Naive thymus-derived CD4-positive, alpha-beta T cell (primary cell): Measurements from ENCODE around the gene PCCA. TPM values are rescaled to one million over a fixed set of nuclear protein-coding genes. Genes with fewer than 3 reads are reported as not detected.

Experiments used
- ATAC-seq: fragments of 150-1000 bp; cut with Tn5 transposase; 2 replicates; pipeline ENCODE4 v1.10.0; 2021; ENCODE audit warnings: mild to moderate bottlenecking, moderate library complexity
- CTCF ChIA-PET: fragments of 350-600 bp; sonication (Branson Sonifier 250); formaldehyde crosslinking; loops from one replicate; lab custom pipeline; 2021; ENCODE audit warnings: antibody characterized with exemption; lab: Charles Lee
- POLR2A ChIA-PET: fragments of 350-600 bp; sonication (Branson Sonifier 250); formaldehyde crosslinking; loops from one replicate; lab custom pipeline; 2021; ENCODE audit warnings: antibody characterized with exemption, inconsistent platforms; lab: Charles Lee
- DNase-seq, 9 donors: peaks; one replicate each; pipeline versions ENCODE4 v3.0.0 to v3.0.0-alpha.2; 2020 to 2022; ENCODE audit warnings: mixed read lengths in 1 of 9
- H3K27ac ChIP-seq: one replicate; pipeline ENCODE4 v1.7.0; 2013; ENCODE audit warnings: mild to moderate bottlenecking, low read depth, low read length, moderate library complexity
- H3K27me3 ChIP-seq, 2 donors: one replicate each; pipeline ENCODE4 v1.7.0; 2013; ENCODE audit warnings: low read length in 2 of 2, mild to moderate bottlenecking in 2 of 2, moderate library complexity in 2 of 2; ENCODE audit not compliant: control insufficient read depth in 2 of 2, insufficient read depth in 2 of 2
- H3K36me3 ChIP-seq, 3 experiments: 1 replicate in 2 of 3; 2 replicates in 1 of 3; pipeline ENCODE4 v1.7.0; 2013; ENCODE audit warnings: low read length in 3 of 3, mild to moderate bottlenecking in 3 of 3, moderate library complexity in 1 of 3; ENCODE audit not compliant: insufficient read depth in 3 of 3, control insufficient read depth in 2 of 3
- H3K4me1 ChIP-seq, 2 donors: one replicate each; pipeline ENCODE4 v1.7.0; 2013; ENCODE audit warnings: low read length in 2 of 2, mild to moderate bottlenecking in 2 of 2, moderate library complexity in 1 of 2; ENCODE audit not compliant: control insufficient read depth in 2 of 2, insufficient read depth in 2 of 2
- H3K4me3 ChIP-seq: 2 replicates; pipeline ENCODE4 v1.7.0; 2013; ENCODE audit warnings: mild to moderate bottlenecking, low read length
- H3K9me3 ChIP-seq, 3 experiments: 1 replicate in 2 of 3; 2 replicates in 1 of 3; pipeline ENCODE4 v1.7.0; 2013; ENCODE audit warnings: low read length in 3 of 3; ENCODE audit not compliant: control insufficient read depth in 2 of 3
- H3K27ac Mint-ChIP-seq, 9 donors: one replicate each; pipeline ENCODE4 v1.8.0; 2020 to 2022; ENCODE audit warnings: mixed read lengths in 9 of 9, mild to moderate bottlenecking in 8 of 9, moderate library complexity in 5 of 9, inconsistent platforms in 2 of 9
- H3K27me3 Mint-ChIP-seq, 5 donors: one replicate each; pipeline ENCODE4 v1.8.0; 2021 to 2022; ENCODE audit warnings: mixed read lengths in 5 of 5, mild to moderate bottlenecking in 1 of 5
- H3K36me3 Mint-ChIP-seq, 5 donors: one replicate each; pipeline ENCODE4 v1.8.0; 2020 to 2022; ENCODE audit warnings: mixed read lengths in 5 of 5, mild to moderate bottlenecking in 3 of 5, inconsistent platforms in 1 of 5
- H3K4me1 Mint-ChIP-seq, 7 donors: one replicate each; pipeline ENCODE4 v1.8.0; 2020 to 2022; ENCODE audit warnings: mixed read lengths in 7 of 7, mild to moderate bottlenecking in 3 of 7, inconsistent platforms in 1 of 7
- H3K4me3 Mint-ChIP-seq, 10 donors: one replicate each; pipeline ENCODE4 v1.8.0; 2020 to 2022; ENCODE audit warnings: mild to moderate bottlenecking in 10 of 10, mixed read lengths in 10 of 10, moderate library complexity in 6 of 10, inconsistent platforms in 2 of 10
- H3K9me3 Mint-ChIP-seq, 11 donors: one replicate each; pipeline ENCODE4 v1.8.0; 2020 to 2022; ENCODE audit warnings: mixed read lengths in 11 of 11, mild to moderate bottlenecking in 4 of 11, inconsistent platforms in 1 of 11, moderate library complexity in 1 of 11
- intact Hi-C, 2 donors: fragments of 100-400 bp; cut with micrococcal nuclease; formaldehyde crosslinking; loops; one replicate each; pipeline ENCODE4 v1.15.1; 2023
- polyA plus RNA-seq, 2 donors: library from polyadenylated mRNA; unstranded; fragments of 300-500 nt; fragmentation: Illumina TruSeq; gene quantifications; one replicate each; pipeline ENCODE4 v1.2.3, GENCODE V29; 2021
- total RNA-seq, 6 experiments: library from RNA in 5 of 6; stranded (reverse) in 5 of 6; gene quantifications; 1 replicate in 5 of 6; 2 replicates in 1 of 6; pipeline ENCODE4 v1.2.3 and lab custom pipeline; 2021 to 2026

PCCA gene
- total and polyA plus RNA-seq, 7 experiments from 2014 or later = 7.3 to 14.6 (median 11.3) TPM

DNA sequence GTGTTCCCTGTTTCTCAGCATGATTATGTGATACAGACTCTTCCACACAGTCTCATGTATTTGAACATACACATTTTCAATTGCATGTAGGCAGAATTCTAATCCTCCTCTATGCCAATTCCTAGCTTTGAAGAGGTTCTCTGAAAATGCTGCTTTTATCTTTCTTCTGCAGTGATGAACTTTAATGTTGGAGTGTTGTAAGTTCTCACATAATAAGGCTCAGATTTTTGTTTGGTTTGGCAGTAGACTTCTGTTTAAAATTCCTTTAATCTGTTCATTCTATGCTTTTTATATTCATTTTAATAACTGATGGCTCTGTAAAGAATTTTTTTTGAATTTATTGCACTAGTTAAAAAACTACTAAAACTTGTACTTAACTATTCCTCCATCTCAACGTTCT, 273.9 kb downstream of the PCCA start:
- H3K4me1 Mint-ChIP-seq = peaks cover 0 to 3% (median 0%) of the 10 kb centered on the region in 7 donors
- H3K27ac Mint-ChIP-seq = no peak overlapping the region
- ATAC-seq (no peak), DNase-seq (no peak)
- no peaks in the 10 kb centered on the region for H3K9me3 Mint-ChIP-seq
- no peaks in the 10 kb centered on the region for H3K9me3 ChIP-seq
- H3K27ac ChIP-seq = no peak overlapping the region
- H3K36me3 Mint-ChIP-seq = peaks cover 0 to 7% (median 5%) of the 10 kb centered on the region in 5 donors
- no peak overlapping the region for H3K4me3 Mint-ChIP-seq
- POLR2A ChIA-PET = no interaction called here
- no peaks in the 10 kb centered on the region for H3K27me3 ChIP-seq
- no peaks in the 10 kb centered on the region for H3K27me3 Mint-ChIP-seq
- no peak overlapping the region for H3K4me3 ChIP-seq
- no peaks in the 10 kb centered on the region for H3K36me3 ChIP-seq
- intact Hi-C loops = no loop called here
- H3K4me1 ChIP-seq = no peaks in the 10 kb centered on the region
- CTCF ChIA-PET = no interaction called here

DNA sequence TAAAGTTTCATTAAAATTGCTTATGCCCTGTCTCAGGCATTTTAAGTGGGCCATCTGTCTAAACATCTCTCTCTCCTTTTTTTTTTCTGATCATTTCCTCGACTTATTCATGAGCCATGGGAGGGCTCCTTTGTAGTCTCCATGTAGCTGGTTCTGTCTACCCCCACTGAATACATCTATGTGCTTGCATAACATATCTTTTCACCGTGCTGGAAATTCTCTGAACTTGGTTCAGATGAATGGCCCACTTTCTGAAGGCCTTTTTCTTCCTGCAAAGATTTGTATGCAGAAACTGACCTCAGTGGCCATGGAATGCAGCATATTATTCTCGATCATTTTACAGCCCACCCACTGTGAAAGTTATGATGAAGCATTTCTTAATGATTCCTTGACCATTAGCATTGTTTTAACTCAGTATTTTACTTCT, 274.4 kb downstream of the PCCA start:
- Histone ChIP-seq H3K4me1 (no peaks in the 10 kb centered on the region), H3K27ac (no peak overlapping the region), H3K9me3 (no peaks in the 10 kb centered on the region), H3K36me3 (no peaks in the 10 kb centered on the region), H3K27me3 (no peaks in the 10 kb centered on the region), H3K4me3 (no peak overlapping the region)
- CTCF ChIA-PET = no interaction called here
- Mint-ChIP-seq H3K27me3 (no peaks in the 10 kb centered on the region), H3K36me3 (peaks cover 0 to 6% (median 2%) of the 10 kb centered on the region in 5 donors), H3K9me3 (no peaks in the 10 kb centered on the region), H3K4me3 (no peak overlapping the region), H3K4me1 (peaks cover 0 to 3% (median 0%) of the 10 kb centered on the region in 7 donors), H3K27ac (no peak overlapping the region)
- no peak for DNase-seq
- POLR2A ChIA-PET = no interaction called here
- ATAC-seq = no peak
- intact Hi-C loops = no loop called here

DNA sequence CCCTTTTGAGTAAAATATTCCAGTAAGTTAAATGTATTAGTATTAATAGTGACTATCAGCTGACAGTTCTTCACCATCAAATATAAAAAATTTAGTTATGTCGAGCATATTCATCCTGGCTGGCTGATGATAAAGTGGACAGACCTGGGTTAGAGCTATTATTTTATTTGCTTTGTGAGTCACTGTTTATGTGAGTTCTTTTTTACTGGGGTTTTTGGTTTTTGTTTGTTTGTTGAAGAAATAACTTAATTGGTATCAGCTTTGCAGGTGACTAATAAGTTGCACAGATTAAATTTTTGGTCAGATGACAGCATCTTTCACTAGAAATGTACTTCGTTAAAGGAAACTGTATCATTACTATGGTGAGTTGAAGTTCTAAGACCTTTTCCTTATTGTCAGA, 275.0 kb downstream of the PCCA start:
- Mint-ChIP-seq H3K9me3 (no peaks in the 10 kb centered on the region), H3K4me3 (no peak overlapping the region), H3K27ac (no peak overlapping the region), H3K27me3 (no peaks in the 10 kb centered on the region), H3K4me1 (peaks cover 0 to 7% (median 0%) of the 10 kb centered on the region in 7 donors), H3K36me3 (peaks cover 0 to 9% (median 2%) of the 10 kb centered on the region in 5 donors)
- ChIA-PET CTCF (no interaction called here), POLR2A (no interaction called here)
- Histone ChIP-seq H3K27ac (no peak overlapping the region), H3K36me3 (no peaks in the 10 kb centered on the region), H3K4me3 (no peak overlapping the region), H3K27me3 (no peaks in the 10 kb centered on the region), H3K4me1 (no peaks in the 10 kb centered on the region), H3K9me3 (no peaks in the 10 kb centered on the region)
- intact Hi-C loops = no loop called here
- no peak for DNase-seq
- no peak for ATAC-seq

DNA sequence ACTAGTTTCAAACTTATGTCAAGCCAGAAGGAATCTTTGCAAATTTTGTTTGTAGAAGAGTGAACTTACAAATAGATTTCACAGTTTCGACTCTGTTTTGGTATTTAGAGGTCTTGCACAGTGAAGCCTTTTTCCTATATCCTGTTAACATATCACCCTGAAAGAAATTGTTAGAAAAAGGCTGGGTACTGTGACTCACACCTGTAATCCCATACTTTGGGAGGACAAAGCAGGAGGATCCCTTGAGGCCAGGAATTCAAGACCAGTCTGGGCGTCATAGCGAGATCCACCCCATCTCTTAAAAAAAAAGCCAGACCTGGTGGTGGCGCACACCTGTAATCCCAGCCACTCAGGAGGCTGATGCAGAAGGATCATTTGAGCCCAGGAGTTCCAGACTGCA, 275.7 kb downstream of the PCCA start:
- ATAC-seq = no peak
- intact Hi-C loops = no loop called here
- peaks cover 0 to 12% (median 0%) of the 10 kb centered on the region in 7 donors for H3K4me1 Mint-ChIP-seq

DNA sequence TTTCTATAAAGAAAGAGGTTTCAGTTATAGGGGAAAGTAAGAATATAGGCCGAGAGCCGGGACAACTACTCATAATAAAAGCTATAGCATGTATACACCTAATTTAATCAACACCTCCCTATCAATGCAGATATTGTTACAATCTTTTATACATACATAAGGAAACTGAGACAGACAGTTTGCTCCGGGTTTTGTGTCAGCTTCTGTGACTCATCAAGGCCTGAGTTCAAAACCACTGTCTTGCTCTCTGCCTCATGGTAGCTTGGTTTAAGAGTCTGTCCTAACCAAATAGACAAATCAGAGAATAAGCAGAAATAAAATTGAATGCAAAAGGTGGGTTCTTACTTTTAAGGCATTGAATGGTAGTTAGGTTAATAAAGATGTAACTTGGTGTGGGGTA, 276.8 kb downstream of the PCCA start:
- DNase-seq = no peak
- Mint-ChIP-seq H3K36me3 (peaks cover 0 to 23% (median 12%) of the 10 kb centered on the region in 5 donors), H3K27ac (no peak overlapping the region), H3K4me1 (peaks cover 0 to 13% (median 0%) of the 10 kb centered on the region in 7 donors), H3K9me3 (peaks cover 0 to 7% (median 0%) of the 10 kb centered on the region in 11 donors), H3K4me3 (no peak overlapping the region), H3K27me3 (no peaks in the 10 kb centered on the region)
- CTCF ChIA-PET = no interaction called here
- no peak for ATAC-seq
- POLR2A ChIA-PET = no interaction called here
- no peaks in the 10 kb centered on the region for H3K36me3 ChIP-seq
- H3K27ac ChIP-seq = no peak overlapping the region
- intact Hi-C loops = no loop called here
- no peaks in the 10 kb centered on the region for H3K9me3 ChIP-seq
- no peaks in the 10 kb centered on the region for H3K4me1 ChIP-seq
- no peaks in the 10 kb centered on the region for H3K27me3 ChIP-seq
- H3K4me3 ChIP-seq = no peak overlapping the region

More for the DNA sequence above, 275.7 kb downstream of the PCCA start:
- DNase-seq = no peak
- Mint-ChIP-seq H3K27ac (no peak overlapping the region), H3K9me3 (peaks cover 0 to 2% (median 0%) of the 10 kb centered on the region in 11 donors), H3K27me3 (no peaks in the 10 kb centered on the region), H3K36me3 (peaks cover 0 to 16% (median 6%) of the 10 kb centered on the region in 5 donors), H3K4me3 (no peak overlapping the region)
- ChIA-PET POLR2A (no interaction called here), CTCF (no interaction called here)
- H3K9me3 ChIP-seq = no peaks in the 10 kb centered on the region
- H3K27me3 ChIP-seq = no peaks in the 10 kb centered on the region
- no peaks in the 10 kb centered on the region for H3K36me3 ChIP-seq
- no peak overlapping the region for H3K27ac ChIP-seq
- no peaks in the 10 kb centered on the region for H3K4me1 ChIP-seq
- H3K4me3 ChIP-seq = no peak overlapping the region

DNA sequence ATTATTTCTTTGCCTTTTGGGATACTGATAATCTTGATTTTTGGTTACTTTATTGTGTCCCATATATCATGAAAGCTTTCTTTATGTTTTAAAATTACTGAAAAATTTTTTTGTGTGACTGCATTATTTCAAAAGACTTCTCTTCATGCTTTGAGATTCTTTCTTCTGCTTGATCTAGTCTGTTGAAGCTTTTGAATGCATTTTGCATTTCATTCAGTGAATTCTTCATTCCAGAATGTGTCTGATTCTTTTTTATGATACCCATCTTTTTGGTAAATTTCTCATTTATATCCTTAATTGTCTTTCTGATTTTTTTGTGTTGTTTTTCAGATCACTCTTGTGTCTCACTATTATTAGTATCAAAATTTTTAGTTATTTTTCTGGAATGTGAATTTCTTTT, 289.6 kb downstream of the PCCA start:
- peaks cover 7 to 58% (median 31%) of the 10 kb centered on the region in 11 donors for H3K9me3 Mint-ChIP-seq
- ChIA-PET CTCF (no interaction called here), POLR2A (no interaction called here)
- no peaks in the 10 kb centered on the region for H3K27me3 Mint-ChIP-seq
- no peak overlapping the region for H3K27ac Mint-ChIP-seq
- DNase-seq = no peak
- H3K4me3 Mint-ChIP-seq = no peak overlapping the region
- peaks cover 14 to 60% (median 55%) of the 10 kb centered on the region in 5 donors for H3K36me3 Mint-ChIP-seq
- peaks cover 0 to 8% (median 0%) of the 10 kb centered on the region in 7 donors for H3K4me1 Mint-ChIP-seq
- no peak for ATAC-seq
- intact Hi-C loops = no loop called here
- peaks cover 0 to 6% (median 0%) of the 10 kb centered on the region in 3 experiments for H3K9me3 ChIP-seq
- no peak overlapping the region for H3K27ac ChIP-seq
- H3K4me3 ChIP-seq = no peak overlapping the region
- no peaks in the 10 kb centered on the region for H3K4me1 ChIP-seq
- no peaks in the 10 kb centered on the region for H3K36me3 ChIP-seq
- H3K27me3 ChIP-seq = no peaks in the 10 kb centered on the region

DNA sequence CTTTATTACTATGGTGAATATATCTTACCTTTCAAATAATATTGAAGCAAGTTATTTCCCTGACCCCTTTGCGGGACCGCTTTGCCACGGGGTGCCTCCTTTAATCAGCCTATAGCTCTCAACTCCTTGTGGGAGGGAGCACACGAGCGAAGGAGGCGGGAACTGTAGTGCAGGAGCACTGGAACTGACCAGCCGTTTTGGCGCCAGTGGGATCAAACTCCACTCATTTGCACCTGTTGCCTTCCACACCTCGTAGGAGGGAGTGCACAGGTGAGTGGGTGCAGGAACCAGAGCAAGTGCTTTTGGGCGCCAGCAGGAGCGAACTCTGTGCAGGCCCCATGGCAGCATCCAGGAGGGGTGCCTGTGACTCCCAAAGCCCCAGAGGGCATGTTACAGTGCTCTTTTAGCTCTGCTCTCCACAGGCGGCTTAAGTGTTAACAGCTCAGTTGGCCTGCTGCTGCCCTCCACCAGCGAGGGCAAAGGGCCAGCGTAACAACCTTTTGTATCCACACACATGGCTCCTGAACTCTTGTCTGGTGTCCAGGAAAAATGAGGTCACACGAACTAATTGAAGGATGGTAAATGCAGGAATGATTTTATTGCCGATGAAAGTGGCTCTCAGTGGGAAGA, 292.8 kb downstream of the PCCA start:
- Mint-ChIP-seq H3K4me1 (peaks cover 0 to 8% (median 0%) of the 10 kb centered on the region in 7 donors), H3K4me3 (no peak overlapping the region), H3K9me3 (peaks cover 2 to 28% (median 18%) of the 10 kb centered on the region in 11 donors), H3K27ac (no peak overlapping the region), H3K36me3 (peaks cover 8 to 49% (median 42%) of the 10 kb centered on the region in 5 donors), H3K27me3 (no peaks in the 10 kb centered on the region)
- Histone ChIP-seq H3K4me1 (no peaks in the 10 kb centered on the region), H3K27ac (no peak overlapping the region), H3K4me3 (no peak overlapping the region), H3K27me3 (no peaks in the 10 kb centered on the region), H3K9me3 (peaks cover 0 to 6% (median 0%) of the 10 kb centered on the region in 3 experiments), H3K36me3 (no peaks in the 10 kb centered on the region)
- ATAC-seq = no peak
- ChIA-PET CTCF (no interaction called here), POLR2A (no interaction called here)
- DNase-seq = no peak
- intact Hi-C loops = no loop called here
